HG02852 (cell line): Measurements from ENCODE around the gene TRPC4.

Experiments used
- ATAC-seq: cut with Tn5 transposase; IDR thresholded peaks from one replicate; pipeline ENCODE4 v1.9.1; 2021; ENCODE audit warnings: mild to moderate bottlenecking, moderate library complexity; ENCODE audit not compliant: unreplicated experiment

The TRPC4 gene

GRCh38 chr13:37663724-37664123 lies 205.8 kb downstream of the TRPC4 start:
- no peak for ATAC-seq

GRCh38 chr13:37662624-37663023 lies 206.9 kb downstream of the TRPC4 start:
- no peak for ATAC-seq

DNA sequence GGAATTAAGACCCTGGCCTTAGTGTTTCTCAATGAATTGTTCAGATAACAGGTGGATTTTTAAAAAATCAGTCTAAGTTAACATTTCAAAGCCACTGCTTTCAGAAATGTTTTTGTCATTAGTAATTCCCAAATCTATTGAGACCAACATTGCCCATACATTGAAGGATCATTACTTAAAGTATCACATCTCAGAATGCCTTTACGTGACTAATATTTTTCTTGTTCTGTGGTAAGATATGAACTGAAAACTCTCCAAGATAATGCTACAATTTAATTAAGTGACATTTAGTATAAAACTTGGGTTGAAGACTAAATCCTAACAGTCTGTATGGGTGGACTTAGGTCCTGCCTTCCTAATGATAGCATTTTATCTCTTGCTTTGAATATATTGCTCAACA lies 211.6 kb downstream of the TRPC4 start:
- ATAC-seq: no peak

DNA sequence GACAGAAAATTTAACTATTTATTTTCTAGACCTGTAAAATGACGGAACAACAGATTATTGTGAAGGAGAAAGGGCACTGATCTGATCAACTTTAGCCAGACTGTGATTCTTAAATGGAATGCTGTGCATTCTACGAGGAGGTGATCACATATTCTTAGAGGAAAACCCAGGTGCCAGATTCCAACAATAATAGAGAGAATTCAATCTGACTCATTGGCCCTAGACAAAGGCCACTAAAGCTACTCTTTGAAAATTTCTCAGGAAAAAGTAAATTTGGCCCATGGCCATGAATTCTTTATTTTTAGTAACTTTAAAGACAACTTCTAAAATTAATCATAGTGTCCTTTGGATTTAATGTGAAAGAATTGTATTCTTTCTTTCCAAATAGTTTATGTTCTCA lies 212.4 kb downstream of the TRPC4 start:
- no peak for ATAC-seq

DNA sequence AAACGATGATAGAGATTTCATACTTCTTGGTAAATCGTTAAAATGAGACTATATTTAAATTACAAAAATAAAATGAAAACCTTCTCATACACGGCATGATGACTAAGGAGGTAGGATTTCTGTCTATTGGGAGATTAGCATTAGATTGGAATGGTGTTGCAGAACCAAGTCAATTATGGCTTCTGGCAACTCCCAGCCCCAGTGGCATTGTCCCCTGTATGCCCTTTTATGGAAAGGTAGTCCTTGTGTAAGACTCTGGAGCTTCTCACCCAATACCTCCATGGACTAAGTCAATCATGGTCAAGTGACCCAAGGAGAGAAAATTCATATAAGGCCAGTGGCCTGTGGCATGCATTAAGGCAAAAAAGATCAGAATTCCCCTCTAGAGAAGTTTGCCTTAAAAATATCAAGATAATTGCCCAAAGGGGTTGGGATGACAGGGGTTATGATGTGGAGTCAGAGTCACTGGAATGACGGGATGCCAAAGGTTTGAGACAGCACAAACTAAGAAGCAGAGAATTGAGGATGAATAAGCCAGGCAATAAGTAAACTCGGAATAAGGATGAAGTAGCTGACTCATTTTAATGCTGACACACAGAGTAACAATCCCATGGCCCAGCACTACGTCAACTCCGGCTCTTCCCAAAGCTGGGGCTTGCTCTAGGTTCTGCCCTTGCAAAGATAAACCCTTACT lies 213.2 kb downstream of the TRPC4 start:
- ATAC-seq: no peak

GRCh38 chr13:37652596-37652995 lies 217.0 kb downstream of the TRPC4 start:
- no peak for ATAC-seq

DNA sequence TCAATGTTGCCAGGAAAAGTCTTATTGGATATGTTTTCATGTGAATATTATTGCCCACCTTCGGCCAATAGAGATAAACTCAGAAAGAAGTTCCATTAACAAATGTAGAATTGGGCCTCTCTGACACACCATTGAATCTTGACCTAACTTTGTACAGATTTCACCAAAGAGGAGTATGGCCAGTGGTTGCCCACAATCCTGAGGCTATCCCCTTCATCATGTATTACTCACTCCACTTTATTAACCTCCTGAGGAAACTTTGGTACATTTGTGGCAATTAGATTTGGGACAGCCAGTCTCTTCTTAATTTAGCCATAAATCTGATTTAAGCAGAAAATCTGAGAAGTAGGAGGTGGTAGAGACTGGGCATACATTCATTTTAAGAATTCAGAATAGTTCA lies 217.7 kb downstream of the TRPC4 start:
- ATAC-seq: no peak

GRCh38 chr13:37648609-37649008 lies 221.0 kb downstream of the TRPC4 start:
- no peak for ATAC-seq

GRCh38 chr13:37647031-37647650 lies 222.4 kb downstream of the TRPC4 start:
- no peak for ATAC-seq

DNA sequence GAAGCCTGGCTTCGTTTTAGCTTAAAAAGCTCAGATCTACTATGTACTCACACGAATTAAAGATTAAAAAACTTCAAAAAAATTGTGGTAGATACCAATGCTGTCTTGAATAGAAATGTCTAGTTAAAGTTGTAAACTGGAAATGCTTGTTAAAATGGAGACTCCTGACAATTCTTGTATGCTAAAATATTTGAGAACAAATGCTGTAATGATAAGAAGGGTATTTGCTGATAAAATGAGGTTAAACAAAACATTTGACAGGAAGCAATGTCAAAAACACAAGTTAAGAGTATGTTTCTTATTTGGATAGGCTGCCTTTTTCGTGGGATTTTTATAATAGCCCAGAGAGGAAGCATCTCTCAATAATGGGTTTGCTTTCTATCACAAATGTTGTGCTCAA lies 223.0 kb downstream of the TRPC4 start:
- no peak for ATAC-seq

DNA sequence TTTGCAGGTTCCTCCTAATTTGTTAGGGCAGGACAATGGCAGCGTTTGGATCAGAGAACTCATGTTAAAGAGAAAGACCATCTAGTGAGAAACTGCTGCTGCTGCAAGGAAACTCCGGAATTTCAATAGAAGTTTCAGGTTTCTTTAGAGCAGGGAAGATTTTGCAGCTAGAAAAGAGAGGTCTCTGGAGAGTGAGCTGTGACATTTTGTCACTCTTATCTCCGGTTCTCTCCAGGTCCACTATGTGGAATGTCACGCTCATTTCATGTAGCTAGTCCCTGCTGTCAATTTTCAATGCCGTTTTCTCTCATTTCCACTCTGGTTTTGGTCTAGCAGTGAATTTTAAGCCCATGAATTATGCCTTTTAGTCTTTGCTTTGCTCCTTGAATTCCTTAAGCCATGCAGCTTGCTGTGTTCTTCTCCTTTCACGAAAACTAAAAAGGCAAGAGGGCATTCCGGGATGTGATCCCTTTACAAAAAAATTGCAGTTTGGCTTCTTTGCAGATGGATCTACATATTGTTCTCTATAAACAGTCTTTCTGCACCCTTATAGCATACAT lies 224.3 kb downstream of the TRPC4 start:
- ATAC-seq: no peak

DNA sequence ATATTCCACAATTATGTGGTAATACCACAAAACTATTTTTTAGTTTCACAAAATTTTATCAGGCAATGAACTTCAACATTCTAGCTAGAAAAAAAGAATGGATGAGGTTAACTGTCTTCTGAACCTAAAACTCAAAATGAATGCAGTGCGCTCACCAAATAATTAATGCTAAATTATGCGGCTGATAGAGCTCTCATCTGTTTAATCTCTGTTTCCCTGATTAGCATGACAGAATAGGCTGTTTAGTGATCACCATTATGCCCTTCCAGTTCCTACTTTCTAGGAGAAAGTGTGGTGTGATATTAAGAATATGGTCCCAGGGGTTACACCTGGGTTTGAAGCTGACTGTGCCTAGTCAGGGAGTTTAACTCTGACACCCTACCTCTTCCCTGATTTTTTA lies 228.2 kb downstream of the TRPC4 start:
- ATAC-seq: no peak

DNA sequence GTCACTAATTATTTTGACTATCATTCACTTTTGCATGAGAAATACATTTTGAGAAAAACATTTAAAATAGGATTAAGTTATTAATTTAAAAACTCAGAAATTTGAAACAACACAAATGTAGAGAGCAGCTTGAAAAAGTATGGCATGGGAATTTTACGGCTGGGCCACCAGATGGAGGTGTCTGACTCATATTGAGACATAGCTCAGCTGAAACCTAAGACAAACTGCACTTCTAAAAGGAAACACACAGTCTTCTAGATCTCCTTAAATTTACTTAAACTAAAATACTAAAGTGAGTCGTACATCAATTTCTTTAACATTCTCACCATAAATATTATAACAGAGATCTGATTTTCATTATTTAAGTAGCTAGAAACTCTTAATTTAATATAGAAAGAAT lies 229.1 kb downstream of the TRPC4 start:
- no peak for ATAC-seq

- no peak for ATAC-seq
These were observed 232.9 kb downstream of the TRPC4 start for GRCh38 chr13:37636701-37637100.

DNA sequence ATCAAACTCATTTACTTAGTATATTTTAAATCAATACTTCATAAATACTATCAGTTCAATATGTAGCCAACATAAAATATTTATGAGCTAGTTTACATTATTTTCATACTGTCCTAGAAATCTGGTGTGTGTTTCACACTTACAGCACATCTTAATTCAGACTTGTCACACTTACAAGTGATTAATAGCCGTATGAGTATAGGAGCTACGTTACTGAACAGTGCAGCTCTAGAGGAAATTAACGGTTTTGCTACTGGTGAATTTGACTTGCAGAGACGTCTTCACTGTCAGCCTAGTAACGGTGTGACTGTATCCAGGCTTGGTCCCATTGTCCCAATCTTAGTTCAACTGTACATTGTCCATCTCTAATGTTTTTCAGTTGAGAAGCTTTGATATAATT lies 237.3 kb downstream of the TRPC4 start:
- no peak for ATAC-seq

DNA sequence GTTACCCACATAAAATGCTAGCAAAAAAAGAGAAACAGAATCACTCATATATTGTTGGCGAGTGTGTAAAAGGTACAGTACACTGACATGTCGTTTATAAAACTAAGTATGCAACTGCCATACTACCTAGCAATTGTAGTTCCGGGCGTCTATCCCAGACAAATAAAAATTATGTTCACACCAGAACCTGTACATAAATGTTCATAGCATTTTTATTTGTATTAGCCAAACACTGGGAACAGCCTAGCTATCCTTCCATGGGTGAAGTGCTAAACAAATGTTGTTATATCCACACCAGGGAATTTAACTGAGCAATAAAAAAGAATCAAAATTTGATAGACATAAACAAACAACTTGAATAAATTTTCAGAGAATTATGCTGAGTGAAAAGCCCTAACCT lies 242.1 kb downstream of the TRPC4 start:
- no peak for ATAC-seq

DNA sequence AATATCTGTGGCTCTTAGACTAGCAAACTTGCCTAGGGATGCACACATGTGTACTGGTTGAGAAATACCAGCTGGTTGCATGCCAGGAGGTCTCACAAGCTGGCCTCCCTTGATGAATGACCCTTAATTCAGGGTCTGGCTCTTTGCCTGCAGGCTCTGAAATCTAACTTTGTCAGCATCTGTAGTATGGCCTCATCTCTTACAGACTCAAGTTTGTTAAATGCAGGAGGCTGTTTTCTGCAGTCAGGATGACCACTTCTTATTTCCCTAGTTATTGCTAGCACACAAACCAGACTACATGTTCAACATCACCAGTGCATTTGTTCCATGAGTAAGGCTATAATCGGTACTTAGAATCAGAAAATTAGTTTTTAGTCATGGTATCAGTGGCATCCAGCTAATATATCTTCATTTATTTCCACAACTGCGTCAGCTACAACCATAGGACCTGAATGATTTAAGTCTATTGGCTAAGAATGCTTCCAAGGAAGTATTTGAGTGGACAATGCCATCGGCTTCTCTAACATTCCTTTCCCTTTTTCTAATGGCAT lies 247.7 kb downstream of the TRPC4 start:
- no peak for ATAC-seq

GRCh38 chr13:37618554-37618953 lies 251.0 kb downstream of the TRPC4 start:
- no peak for ATAC-seq

DNA sequence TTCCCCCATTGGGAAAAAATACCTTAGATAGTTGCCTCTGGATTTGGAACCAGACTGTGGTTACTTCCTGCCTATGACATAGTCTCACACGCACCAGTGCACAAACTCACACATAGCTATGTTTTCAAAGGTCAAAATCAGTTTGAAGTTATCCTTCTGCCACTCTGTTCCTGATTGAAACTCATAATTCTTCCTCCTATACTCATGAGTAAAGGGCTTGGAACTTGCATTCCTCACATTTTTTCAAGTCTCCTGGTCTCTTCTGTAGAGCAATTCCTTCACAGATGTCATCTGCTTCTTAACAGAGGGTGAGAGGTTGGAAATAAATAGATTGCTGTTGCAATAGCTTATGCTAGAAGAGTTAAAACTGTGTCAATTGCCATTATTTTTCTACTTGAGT lies 252.4 kb downstream of the TRPC4 start:
- ATAC-seq: no peak

DNA sequence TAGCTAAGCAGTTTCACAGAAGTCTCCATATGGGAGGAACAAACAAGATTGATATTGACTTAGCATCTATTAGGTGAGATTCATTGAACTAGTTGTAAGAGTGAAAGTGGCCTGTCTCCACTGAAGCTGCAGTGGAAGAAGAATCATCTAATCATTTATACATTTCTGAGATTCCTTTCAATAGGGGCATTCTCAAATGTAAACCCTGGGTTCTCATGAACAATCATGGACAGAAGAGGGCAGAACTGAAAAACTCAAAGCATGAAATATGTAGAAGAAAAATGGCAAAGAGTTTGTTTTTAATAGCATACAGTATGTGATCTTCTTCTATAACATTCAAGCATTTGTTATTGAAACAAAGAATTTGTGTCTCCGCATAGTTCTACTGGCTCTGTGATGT lies 253.4 kb downstream of the TRPC4 start:
- ATAC-seq: no peak

GRCh38 chr13:37615276-37615675 lies 254.3 kb downstream of the TRPC4 start:
- ATAC-seq: no peak

GRCh38 chr13:37613638-37614037 lies 255.9 kb downstream of the TRPC4 start:
- ATAC-seq: no peak
